A549 treated with GW870086 at 1 μM for 4 hours (cell line): ENCODE data around the gene HYCC2. TPM values are rescaled to one million over a fixed set of nuclear protein-coding genes. Genes with fewer than 3 reads are reported as not detected.

ENCODE experiments used
- total RNA-seq: library from RNA; stranded (reverse); fragments of 200-300 nt; extraction: Qiagen RNA extraction; gene quantifications from 5 replicates; pipeline ENCODE4 v1.2.3, GENCODE V29; 2022; ENCODE audit warnings: low read depth

Gene HYCC2
- 2.4 to 5.0 TPM (median 4.2 TPM) in 5 replicates for total RNA-seq

DNA sequence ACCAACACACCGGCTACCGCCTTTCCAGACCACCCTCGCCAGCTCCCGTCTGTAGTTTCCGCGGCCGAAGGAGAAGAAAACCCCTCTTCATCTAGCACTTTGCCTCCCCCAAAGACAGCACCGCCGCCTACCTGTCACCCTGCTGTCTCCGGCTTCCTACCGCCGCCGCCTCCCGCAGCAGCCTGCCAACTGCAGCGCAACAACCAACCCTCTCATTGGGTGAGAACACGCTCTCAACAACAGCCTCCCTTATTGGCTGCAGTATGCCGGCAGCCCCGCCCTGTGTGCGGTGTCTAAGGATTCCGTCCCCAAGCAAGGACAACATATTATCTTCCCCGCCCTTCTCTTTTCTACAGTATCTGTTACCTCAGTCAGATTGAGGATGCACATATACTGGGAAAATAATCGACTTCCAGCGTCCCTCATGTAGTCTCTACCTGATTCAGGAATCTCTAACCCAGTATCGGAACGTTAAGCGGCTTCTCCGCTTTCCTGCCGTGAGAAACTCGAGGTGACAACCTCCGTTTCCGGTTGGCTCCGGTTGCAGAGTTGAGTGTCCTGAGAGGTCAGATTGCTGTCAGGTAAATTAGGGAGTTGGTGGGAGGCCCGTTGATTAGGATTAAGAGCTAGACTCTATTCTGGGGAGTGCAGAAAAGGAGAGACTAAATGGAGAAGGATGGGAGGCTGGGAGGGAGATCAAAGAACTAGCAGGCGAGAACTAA lies at the start of gene HYCC2, which contains the start of gene NDUFB3:
Gene HYCC2 (minus strand): TSS at position 193 of the 722 bp plus-strand sequence. CDS start 47,662 bp downstream, outside the sequence.
Gene NDUFB3 (plus strand): TSS at position 523 of the 722 bp plus-strand sequence. CDS start 6,882 bp downstream, outside the sequence.

DNA sequence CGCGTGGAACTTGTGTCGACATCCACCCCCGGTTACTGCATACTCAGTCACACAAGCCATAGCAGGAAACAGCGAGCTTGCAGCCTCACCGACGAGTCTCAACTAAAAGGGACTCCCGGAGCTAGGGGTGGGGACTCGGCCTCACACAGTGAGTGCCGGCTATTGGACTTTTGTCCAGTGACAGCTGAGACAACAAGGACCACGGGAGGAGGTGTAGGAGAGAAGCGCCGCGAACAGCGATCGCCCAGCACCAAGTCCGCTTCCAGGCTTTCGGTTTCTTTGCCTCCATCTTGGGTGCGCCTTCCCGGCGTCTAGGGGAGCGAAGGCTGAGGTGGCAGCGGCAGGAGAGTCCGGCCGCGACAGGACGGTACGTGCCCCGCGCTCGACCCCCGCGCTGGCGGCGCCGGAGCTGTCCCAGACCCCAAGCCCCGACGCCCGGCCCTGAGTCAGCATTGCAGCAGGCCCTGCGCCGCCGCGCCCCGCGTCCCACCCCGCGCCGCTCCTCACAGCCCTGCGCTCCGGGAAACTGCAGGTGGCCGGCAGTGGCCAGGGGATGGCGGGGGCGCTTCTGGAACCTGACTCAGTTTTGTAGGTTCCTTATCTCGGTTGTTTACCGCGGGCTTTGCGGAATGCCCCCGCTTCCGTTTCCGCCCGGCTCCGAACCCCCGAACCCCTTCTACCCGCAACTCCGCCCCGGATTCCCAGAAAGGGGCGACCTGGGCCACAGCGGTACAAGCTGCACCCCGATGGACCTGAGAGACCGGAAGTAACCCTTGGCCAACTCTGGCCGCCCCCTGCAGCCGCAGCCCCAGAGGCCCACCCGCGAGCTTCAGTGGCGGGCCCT lies 44.9 kb upstream of the HYCC2 start, which contains the start of gene CFLAR:
Gene CFLAR (plus strand): TSS at position 50 of the 844 bp plus-strand sequence. CDS start 13,702 bp downstream, outside the sequence.

Other genes starting within 250 kb of the HYCC2 start
- 29.2 to 40.7 TPM (median 34.4 TPM) in 5 replicates for gene CLK1, start 207.0 kb downstream of the HYCC2 start, total RNA-seq
- 24.2 to 32.1 TPM (median 26.0 TPM) in 5 replicates for gene PPIL3, start 182.6 kb downstream of the HYCC2 start, total RNA-seq
- gene NIF3L1, start 182.3 kb downstream of the HYCC2 start, total RNA-seq, result 35.9 to 39.3 TPM (median 37.5 TPM) in 5 replicates
- gene ORC2, start 108.0 kb downstream of the HYCC2 start, total RNA-seq, result 11.2 to 18.8 TPM (median 13.5 TPM) in 5 replicates
- gene NDUFB3, start 330 bp upstream of the HYCC2 start, total RNA-seq, result 124 to 169 TPM (median 144 TPM) in 5 replicates
- 87.6 to 118 TPM (median 96.2 TPM) in 5 replicates for gene CFLAR, start 44.5 kb upstream of the HYCC2 start, total RNA-seq
- gene CASP10, start 111.5 kb upstream of the HYCC2 start, total RNA-seq, result 1.9 to 2.6 TPM (median 2.0 TPM) in 5 replicates
- 30.1 to 35.6 TPM (median 33.4 TPM) in 5 replicates for gene CASP8, start 188.9 kb upstream of the HYCC2 start, total RNA-seq